HG02885 (cell line): ENCODE measurements around the gene TSSK6.
A peak's percentile ranks its signal among the peaks of the same experiment; 100 is the strongest.

ENCODE experiments used
- ATAC-seq: cut with Tn5 transposase; IDR thresholded peaks from one replicate; pipeline ENCODE4 v1.9.1; 2021; ENCODE audit warnings: mild to moderate bottlenecking; ENCODE audit not compliant: unreplicated experiment, poor library complexity

The TSSK6 gene

DNA sequence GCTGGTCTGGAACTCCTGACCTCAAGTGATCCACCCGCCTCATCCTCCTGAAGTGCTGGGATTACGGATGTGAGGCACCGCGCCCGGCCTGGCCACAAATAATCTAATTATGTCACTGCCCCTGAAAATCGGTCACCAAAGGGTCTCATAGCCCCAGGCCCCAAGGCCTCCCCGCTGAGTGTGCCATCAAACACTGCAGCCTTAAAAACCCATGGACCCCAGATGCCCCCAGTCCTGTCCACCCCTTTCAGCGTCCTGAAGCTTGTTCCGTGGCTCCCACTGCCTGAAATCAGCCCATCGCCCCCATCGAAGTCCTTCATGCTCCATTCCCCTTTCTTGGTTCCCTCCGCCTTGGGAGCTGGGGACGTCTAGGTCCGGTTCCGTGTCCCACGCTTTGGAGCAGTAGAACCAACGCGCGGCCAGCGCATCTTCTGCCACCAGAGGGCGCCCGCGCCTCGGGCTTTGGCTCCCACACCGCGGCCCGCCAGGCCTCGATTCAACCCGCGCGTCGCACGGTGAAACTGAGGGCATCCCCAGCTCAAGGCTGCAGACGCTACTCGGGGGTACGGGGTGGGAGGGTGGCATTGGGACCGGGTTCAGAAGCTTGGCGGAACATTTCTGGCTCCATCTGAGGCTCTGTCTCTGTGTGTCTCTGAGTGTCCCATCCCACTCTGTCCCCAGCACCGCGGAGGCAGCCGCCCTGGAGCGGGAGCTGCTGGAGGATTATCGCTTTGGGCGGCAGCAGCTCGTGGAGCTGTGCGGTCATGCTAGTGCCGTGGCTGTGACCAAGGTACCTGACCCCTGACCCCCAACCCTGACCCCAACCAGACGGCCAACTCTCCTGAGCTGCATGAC lies 16.8 kb upstream of the TSSK6 start:
- ATAC-seq: no peak

DNA sequence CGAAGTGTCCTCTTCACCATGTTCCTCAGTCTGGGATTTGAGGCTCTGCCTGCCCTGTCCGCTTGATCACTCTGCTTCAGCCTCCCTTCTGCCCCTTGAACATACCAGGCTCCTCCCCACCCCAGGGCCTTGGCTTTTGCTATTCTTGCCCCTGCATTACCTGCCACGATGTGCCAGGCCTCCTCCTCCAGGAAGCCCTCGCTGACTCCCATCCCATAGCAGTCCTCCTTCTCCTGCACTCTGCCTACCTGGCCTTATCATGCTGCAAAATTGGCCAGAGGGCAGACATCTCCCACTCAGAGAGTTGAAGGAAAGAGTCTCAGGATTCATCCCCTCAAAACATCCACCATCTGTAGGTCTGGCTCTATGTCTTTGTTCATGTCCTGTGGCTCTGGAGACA lies 15.5 kb upstream of the TSSK6 start:
- no peak for ATAC-seq

DNA sequence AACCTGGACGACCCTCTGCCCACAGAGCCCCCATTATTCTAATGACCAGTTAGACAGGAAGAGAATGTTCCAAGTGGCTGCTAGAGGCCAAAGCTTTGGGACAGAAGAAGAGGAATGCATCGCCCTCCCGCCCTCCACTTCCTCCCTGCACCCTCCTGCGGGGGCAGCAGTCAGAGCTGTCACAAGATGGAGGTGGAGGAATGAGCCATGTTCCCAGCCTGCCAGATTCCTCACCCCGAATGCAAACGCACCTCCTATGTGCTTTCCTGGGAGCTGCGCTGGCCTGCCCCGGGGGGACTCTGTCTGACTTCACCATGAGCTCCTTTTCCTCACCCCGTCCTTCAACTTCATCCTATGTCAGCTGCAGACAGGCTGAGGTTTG lies 15.1 kb upstream of the TSSK6 start:
- ATAC-seq: no peak

DNA sequence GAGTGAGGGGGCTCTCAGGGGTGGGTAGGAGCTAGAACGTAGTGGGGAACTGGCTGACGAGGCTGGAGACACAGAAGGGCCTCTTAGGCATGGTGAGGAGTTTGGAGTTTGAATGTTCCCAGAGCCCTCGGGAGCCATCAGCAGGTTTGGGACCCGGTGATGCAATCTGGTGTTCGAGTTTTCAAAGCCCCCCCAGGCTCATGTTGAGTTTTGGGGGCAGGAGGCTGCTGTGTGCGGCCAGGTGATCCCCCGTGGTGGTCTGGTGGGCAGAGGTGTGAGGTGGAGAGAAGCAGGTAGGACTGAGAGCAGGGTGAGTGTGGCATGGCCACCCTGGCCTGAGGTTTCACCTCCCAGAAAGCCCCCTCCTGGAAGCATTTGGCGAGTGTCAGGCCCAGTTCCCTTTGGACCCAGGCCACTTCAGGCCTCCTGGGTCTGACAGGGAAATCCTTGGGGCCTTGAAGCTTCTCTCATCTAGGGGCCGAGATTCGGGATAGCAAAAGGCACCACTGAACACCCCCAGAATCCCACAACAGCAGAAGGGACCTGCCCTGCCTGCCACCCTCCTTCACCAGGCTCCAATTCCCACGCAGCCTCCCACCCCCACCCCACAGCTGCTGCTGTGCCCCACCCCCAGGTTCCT lies 14.6 kb upstream of the TSSK6 start:
- no peak for ATAC-seq

DNA sequence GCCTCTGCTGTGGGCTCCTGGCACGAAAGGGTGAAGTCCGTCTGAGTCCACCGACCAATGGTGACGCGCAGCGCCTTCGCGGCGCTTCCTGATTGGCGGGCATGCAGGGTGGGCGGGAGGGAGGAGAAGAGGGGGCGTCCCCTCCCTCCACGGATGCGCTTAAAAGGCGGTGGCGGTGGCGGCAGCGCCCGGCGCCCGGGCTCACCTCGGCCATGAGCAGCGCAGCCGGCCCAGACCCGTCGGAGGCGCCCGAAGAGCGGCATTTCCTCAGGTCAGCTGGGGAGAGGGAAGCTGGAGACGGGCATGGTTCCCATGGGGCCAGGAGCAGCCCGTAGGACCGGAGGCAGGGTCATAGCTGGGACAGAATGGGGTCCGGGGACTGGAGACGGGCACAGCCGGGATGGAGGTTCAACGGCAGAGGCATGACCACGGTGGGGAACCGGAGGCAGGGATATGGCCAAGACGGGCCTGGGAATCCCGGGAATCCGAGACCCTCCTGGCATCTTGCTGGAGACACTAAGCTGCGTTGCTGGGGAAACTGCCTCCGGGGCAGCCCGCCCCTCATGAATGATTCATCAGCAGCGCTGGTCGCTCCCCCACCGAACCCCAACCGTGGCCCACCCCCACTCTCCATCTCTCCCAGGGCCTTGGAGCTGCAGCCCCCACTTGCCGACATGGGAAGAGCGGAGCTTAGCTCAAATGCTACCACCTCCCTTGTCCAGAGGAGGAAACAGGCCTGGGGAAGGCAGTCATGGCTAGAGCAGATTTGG lies 13.6 kb upstream of the TSSK6 start, which contains the start of gene YJEFN3:
TSS of gene YJEFN3 (plus strand) at position 191 of the 770 bp plus-strand sequence. CDS start at position 213, 22 bp downstream.
- no peak for ATAC-seq

DNA sequence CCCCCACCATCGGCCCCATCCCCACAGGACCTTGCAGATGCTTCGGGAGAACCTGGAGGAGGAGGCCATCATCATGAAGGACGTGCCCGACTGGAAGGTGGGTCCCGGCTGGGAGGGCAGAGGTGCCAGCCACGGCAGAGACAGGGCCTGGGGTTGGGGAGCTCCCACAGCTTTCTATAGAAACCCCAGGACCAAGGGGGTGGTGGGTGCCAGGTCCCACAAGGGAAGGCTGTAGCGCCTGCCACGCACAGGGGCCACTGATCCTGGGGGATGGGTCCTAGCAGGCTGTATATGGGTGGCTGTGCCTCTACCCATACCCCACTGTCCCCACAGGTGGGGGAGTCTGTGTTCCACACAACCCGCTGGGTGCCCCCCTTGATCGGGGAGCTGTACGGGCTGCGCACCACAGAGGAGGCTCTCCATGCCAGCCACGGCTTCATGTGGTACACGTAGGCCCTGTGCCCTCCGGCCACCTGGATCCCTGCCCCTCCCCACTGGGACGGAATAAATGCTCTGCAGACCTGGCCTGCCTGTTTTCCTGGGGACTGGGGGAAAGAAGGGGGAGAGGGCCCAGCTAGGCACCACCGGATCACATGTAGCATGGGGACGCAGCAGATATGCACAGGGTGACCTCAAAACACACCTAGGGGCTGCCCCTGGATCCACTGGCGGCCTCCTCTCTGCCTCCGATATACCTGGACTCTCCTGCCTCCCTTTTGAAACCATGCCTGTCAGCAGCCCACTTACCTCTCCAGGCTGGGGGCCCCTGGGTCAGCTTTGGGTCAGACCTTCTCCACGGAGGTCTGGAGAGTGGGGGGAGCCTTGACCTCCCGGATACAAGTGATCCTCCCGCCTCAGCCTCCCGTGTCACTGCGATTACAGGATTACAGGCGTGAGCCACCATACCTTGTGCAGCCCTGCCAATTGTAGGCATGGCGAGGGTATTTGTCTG lies 12.6 kb upstream of the TSSK6 start:
- ATAC-seq: no peak

DNA sequence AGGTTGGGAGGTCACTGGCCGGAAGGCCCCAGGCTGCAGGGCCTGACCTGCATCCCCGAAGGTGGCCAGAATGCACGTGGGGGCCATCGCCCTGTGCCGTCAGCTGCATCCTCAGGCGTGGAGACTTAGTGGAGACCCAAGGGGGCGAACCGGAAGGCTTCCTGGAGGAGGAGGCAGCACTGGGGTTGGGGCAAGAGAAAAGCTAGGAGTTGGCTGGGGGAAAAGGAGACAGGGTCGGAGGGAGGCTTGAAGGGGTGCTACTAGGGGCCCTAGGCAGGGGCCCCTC lies 12.0 kb upstream of the TSSK6 start:
- ATAC-seq: no peak

DNA sequence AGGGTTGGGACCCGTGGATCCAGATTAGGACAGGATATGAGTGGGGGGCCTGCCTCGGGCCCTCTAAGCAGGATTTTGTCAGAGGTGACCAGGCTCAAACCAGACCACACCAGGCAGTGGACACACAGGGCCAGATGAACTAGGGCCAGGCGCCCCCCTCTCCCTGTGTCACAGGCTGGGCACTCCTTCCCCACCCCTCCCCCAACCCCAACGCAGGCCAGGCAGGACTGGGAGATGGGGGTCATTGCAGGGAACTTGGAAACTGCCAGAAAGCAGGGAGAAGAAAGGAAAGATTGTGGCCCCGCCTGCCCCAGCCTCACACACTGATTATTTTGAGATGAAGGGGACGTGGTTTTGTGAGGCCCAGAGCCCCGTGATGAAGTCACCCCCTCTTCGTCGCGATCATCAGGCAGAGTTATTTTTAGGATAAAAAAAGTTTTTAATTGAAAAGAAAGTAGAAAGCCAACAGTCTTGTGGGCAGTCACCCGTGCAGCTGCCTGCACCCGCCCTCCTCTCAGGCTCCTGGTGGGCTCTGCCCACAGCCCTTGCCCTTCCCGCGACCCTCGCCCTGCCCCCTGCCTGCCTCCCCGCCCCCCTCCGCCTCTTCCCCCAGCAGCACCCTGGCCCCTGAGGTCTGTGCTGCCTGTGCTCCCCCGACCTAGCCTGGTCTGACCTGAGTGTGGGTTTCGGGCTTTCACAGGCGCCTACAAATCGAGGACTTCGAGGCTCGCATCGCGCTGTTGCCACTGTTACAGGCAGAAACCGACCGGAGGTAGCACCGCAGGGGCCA lies 11.4 kb upstream of the TSSK6 start:
- no peak for ATAC-seq

DNA sequence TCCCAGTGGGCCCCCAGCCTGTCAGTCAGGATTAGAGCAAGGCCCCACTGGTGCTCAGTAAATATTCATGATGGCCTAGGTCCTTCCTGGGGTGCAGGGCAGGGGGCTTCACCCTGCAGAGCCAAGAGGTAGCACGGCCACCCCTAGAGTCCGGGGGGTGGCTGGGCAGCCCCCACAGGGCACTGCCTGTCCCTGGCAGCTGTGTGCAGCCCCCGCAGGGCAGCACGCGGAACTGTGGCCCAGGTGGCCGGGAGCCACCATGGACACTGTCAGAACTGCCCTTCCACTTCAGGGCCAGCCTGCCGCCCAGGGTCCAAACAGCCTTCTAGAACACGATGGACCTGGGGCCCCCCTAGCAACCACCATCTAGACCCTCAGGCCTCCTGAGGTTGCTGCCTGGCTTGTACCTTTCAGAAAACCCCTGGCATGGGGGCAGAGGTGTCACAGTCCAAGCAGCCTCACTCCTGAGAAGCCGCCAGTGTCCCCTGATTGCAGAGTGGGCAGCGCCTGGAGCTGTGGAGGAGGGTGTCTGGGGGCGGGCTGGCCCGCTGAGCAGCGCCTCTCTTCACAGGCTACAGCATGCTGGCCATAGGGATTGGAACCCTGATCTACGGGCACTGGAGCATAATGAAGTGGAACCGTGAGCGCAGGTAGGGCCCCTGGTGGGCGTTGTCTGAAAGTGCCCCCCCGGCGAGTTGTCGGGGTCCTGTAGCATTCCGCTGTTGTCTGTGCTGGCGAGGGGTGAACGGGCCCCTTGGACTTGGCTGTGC lies 10.4 kb upstream of the TSSK6 start:
- no peak for ATAC-seq

DNA sequence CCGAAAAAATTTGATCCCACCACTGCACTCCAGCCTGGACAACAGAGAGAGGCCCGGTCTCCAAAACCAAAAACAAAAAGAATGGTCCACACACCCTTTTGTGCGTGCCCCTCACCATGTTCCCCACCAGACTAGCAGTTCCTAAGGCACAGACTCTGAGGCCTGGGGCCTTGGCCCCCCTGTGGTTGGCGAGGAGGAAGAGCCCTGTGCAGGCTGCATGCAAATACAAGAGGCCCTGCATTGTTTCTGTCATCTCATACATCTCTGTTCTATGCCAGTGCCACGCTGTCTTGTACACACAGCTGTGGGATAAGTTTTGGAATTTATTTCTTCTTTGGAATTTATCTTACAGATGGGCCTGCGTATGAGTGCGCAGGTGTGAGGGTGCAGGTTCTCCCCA lies 8.7 kb upstream of the TSSK6 start:
- peak; percentile 78 for ATAC-seq

DNA sequence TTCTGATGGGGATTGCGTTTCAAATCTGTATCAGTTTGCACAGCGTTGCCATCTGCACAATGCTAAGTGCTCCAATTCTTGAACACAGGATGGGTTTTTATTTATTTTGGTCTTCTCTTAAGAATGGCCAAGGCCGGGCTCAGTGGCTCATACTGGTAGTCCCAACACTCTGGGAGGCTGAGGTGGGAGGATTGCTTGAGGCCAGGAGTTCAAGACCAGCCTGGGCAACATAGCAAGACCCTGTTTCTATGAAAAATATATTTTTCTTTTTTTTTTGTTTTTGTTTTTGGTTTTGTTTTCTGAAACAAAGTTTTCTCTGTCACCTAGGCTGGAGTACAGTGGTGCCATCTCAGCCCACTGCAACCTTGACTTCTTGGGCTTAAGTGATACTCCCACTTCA lies 7.8 kb upstream of the TSSK6 start:
- ATAC-seq: no peak

DNA sequence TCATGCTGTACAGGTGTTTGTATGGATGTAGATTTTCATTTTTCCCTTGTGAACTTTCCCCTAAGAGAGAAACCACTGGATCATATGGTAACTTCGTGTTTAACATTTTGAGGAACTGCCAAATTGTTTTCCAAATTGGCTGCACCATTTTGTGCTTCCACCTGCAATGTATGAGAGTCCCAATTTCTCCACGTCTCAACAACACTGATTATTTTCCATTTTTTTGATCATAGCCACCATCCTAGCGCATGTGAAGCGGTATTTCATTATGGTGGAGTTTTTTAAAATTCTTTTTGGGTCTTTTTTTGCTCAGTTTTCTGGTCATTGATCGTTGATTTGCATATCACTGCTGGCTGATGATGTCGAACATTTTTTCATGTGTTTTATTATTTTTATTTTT lies 5.6 kb upstream of the TSSK6 start:
- no peak for ATAC-seq

DNA sequence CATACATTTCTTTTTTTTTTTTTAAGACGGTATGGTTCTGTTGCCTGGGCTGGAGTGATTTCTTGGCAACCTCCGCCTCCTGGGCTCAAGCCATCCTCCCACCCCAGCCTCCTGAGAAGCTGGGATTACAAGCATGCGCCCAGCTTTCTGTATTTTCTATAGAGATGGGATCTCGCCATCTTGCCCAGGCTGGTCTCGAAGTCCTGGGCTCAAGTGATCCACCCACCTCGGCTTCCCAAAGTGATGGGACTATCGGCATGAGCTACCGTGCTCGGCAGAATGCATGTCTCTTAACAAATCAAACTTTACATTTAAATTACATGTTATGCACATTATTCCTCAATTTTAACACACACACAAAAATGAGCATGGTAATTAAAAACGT lies 1.9 kb upstream of the TSSK6 start:
- ATAC-seq: no peak

DNA sequence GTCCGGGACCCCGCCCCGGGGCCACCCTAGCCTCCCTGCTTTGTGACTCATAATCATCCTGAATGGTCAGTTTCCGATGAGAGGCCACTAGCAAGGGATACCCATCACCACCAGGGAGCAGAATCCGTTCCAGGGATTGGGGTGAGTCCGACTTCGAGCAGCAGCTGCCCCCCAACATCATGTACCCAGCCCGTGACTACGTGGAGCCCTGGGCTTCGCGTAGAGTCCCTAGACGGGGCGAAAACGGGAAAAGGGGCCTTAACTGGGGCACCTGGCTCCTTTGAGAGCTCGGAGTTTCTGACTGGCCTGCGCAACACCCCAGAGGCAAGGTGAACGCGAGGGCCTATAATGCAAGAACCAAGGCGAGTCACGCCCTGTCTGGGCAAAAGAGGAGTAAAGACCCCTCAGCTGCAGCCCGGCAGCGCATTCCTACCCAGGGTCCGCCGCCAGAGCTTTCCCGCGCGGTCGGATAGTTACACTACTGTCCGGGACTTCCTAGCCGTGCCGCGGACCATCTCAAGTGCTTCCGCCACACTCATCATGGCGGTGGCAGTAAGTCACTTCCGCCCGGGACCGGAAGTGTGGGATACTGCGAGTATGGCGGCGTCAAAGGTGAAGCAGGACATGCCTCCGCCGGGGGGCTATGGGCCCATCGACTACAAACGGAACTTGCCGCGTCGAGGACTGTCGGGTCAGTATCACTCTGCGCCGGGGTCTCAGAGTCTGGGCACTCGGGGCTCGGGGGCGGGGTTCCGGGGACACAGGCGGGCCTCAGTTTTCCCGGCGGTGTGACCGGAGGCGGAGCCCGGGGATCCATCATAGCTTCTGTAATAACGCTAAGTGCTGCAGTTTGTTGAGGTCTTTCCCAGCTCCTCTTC lies 533 bp upstream of the TSSK6 start, which contains the start of gene NDUFA13:
TSS of gene NDUFA13 (plus strand) at position 584 of the 878 bp plus-strand sequence. CDS start at position 598, 14 bp downstream.
- peak; percentile 93 for ATAC-seq

DNA sequence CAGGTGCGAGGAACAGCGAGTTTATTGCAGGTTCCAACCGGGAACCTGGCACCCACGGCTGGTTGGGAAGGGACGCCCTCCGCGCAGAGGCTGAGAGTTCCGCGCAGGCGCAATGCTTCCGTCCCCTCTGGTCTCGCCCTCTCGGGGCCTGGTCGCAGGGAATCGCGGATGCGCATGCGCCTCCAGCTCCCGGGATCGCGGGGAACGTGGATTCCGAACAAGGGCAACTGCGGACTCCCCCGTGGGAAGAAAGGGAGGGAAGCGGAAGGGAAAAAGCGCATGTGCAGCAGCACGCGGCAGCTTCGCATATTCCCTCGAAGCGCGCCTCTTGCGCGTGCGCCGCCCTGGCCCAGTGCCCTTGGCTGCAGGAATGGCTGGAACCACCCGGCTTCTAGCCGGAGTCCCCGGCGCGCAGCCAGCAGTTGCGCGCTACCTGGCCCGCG lies 1.1 kb downstream of the TSSK6 start:
- ATAC-seq: no peak

DNA sequence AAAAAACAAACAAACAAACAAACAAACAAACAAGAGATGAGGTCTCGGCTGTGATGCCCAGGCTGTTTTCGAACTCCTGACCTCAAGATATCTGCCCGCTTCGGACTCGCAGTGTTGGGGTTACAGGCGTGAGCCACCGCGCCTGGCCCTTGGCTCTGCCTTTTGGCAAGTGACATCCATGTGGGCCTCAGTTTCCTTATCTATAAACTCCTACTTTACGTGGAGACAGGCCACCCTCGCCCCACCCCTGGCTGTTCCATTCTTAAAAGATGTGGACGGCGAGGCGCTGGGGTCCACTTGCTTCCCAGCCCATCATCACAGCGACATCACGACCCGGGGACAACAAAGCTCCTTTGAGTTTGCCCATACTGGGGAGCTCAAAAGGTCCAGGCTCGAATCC lies 1.7 kb downstream of the TSSK6 start:
- ATAC-seq: no peak

DNA sequence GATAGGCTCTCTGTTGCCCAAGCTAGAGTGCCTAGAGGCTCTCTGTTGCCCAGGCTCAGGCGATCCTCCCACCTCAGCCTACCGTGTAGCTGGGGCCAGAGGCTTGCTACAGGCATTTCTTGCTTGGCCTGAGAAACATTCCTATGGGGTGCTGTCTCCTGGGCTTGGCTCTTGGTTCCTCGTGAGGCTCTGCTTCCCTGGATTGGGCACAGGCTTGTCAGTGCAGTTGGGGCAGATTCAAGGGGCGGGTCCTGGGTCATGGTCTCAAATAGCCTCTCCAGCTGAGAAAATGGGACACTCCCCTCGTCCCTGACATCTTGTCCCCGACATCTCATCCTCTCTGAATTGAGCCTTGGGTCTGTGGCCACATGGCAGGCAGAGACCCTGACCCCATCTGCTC lies 4.9 kb downstream of the TSSK6 start:
- no peak for ATAC-seq

DNA sequence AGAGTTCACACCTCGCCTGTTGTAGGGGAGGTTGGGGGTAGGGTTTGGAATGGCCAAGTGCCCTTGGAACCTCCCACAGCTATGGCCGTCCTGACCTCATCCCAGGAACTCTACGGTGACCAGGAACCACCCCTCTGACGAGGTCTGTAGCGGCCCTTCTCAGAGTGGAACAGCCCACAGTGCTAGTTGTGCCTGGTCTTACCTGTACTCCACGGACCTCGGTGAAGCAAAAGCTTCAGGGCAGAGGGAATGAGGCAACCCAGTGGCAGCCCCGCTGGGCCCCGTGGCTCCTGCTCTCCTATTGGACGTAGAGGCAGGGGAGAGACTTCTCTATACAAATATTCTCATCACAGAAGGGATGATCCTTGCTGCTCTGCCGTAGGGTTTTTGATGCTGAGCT lies 7.1 kb downstream of the TSSK6 start:
- no peak for ATAC-seq
